ENCODE results near the gene OXT. TPM values are rescaled to one million over a fixed set of nuclear protein-coding genes. Genes with fewer than 3 reads are reported as not detected.
A peak's percentile ranks its signal among the peaks of the same experiment; 100 is the strongest.
"Not testable (repeated sequence)": the region's sequence is repeated elsewhere in the genome, so short reads cannot be mapped to it uniquely, and the experiment has no call there.

The OXT gene
- total and polyA plus RNA-seq, 4 donors, result 0.32 to 0.33 TPM; not detected in 2

DNA sequence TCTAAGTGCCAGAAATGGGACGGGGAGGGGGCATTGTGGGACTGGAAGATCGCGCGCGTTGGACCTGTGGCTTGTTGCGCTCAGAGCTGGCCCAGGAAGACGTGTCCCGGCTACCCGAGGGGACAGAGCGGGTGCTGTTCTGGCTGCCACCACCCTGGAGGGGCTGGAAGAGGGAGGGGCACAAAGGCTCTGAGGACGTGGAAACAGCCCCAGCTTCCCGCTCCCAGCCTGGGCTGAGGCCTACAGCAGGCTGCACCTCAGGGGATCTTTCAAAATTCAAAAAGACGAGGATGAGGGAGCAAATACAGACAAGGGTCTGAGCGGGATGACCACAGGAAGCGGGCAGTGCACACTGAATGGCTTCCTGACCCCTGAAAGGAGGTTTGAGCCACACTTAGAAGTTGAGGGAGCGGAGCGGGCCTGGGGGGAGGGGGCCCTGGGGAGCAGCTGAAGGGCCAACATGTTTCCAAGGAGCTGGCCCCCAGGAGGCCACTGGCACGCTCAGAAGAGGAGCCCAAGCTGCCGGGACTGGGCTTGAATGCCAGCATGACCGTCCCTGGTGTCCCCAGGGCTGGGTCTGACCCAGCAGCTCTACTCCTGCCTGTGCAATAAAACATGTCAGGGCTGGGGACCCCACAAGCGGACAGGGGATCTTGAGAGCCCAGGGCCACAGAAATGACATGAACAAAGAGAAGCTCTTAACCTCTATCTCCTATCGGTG is 1.3 kb downstream of the OXT start:
- 59% methylated on average over 22 of the region's 22 CpGs for WGBS (ENCODE audit: insufficient coverage)
- Histone ChIP-seq H3K9me3 (ENCODE audit: control insufficient read depth, insufficient read depth, low read length) (no peaks in the 10 kb centered on the region), H3K4me3 (ENCODE audit: low read depth, low read length) (no peak overlapping the region), H3K27me3 (ENCODE audit: control insufficient read depth, insufficient read depth, low read length) (peaks cover 25% of the 10 kb centered on the region), H3K36me3 (ENCODE audit: control insufficient read depth, insufficient read depth, low read length) (no peaks in the 10 kb centered on the region), H3K27ac (ENCODE audit: low read depth, low read length) (no peak overlapping the region), H3K4me1 (ENCODE audit: control insufficient read depth, insufficient read depth, low read length) (peaks cover 7% of the 10 kb centered on the region)
- DNase-seq (ENCODE audit: low read depth in 4 of 6, low spot score in 6 of 6), result no peak

DNA sequence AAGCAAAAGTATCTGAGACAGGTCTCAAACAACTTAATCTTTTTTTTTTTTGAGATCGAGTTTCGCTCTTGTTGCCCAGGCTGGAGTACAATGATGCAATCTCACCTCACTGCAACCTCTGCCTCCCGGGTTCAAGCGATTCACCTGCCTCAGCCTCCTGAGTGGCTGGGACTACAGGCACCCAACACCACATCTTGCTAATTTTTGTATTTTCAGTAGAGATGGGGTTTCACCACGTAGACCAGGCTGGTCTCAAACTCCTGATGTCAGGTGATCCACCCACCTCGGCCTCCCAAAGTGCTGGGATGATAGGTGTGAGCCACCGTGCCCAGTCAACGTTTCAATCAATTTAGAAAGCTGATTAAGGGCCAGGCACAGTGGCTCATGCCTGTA is 1.8 kb downstream of the OXT start:
- 95% methylated on average over 7 of the region's 8 CpGs for WGBS (ENCODE audit: insufficient coverage)
- not testable (repeated sequence) for H3K4me3 ChIP-seq (ENCODE audit: low read depth, low read length); H3K4me1 ChIP-seq (ENCODE audit: control insufficient read depth, insufficient read depth, low read length); H3K9me3 ChIP-seq (ENCODE audit: control insufficient read depth, insufficient read depth, low read length); DNase-seq (ENCODE audit: low read depth in 4 of 6, low spot score in 6 of 6); H3K36me3 ChIP-seq (ENCODE audit: control insufficient read depth, insufficient read depth, low read length); H3K27ac ChIP-seq (ENCODE audit: low read depth, low read length)
- H3K27me3 ChIP-seq (ENCODE audit: control insufficient read depth, insufficient read depth, low read length), result peaks cover 25% of the 10 kb centered on the region

- Histone ChIP-seq H3K27ac (ENCODE audit: low read depth, low read length) (no peak overlapping the region), H3K9me3 (ENCODE audit: control insufficient read depth, insufficient read depth, low read length) (no peaks in the 10 kb centered on the region), H3K27me3 (ENCODE audit: control insufficient read depth, insufficient read depth, low read length) (peaks cover 25% of the 10 kb centered on the region), H3K36me3 (ENCODE audit: control insufficient read depth, insufficient read depth, low read length) (no peaks in the 10 kb centered on the region), H3K4me3 (ENCODE audit: low read depth, low read length) (no peak overlapping the region), H3K4me1 (ENCODE audit: control insufficient read depth, insufficient read depth, low read length) (peaks cover 7% of the 10 kb centered on the region)
- no peak for DNase-seq (ENCODE audit: low read depth in 4 of 6, low spot score in 6 of 6)
- WGBS (ENCODE audit: insufficient coverage), result 88% methylated on average over 6 of the region's 6 CpGs
Observed at GRCh38 chr20:3074812-3075211, 3.4 kb downstream of the OXT start.

- peaks cover 25% of the 10 kb centered on the region for H3K27me3 ChIP-seq (ENCODE audit: control insufficient read depth, insufficient read depth, low read length)
- H3K4me3 ChIP-seq (ENCODE audit: low read depth, low read length); H3K27ac ChIP-seq (ENCODE audit: low read depth, low read length); H3K36me3 ChIP-seq (ENCODE audit: control insufficient read depth, insufficient read depth, low read length); DNase-seq (ENCODE audit: low read depth in 4 of 6, low spot score in 6 of 6); H3K4me1 ChIP-seq (ENCODE audit: control insufficient read depth, insufficient read depth, low read length); H3K9me3 ChIP-seq (ENCODE audit: control insufficient read depth, insufficient read depth, low read length): not testable (repeated sequence)
- 67% methylated on average over 1 of the region's 6 CpGs for WGBS (ENCODE audit: insufficient coverage)
Observed at GRCh38 chr20:3075315-3075714, 3.9 kb downstream of the OXT start.

DNA sequence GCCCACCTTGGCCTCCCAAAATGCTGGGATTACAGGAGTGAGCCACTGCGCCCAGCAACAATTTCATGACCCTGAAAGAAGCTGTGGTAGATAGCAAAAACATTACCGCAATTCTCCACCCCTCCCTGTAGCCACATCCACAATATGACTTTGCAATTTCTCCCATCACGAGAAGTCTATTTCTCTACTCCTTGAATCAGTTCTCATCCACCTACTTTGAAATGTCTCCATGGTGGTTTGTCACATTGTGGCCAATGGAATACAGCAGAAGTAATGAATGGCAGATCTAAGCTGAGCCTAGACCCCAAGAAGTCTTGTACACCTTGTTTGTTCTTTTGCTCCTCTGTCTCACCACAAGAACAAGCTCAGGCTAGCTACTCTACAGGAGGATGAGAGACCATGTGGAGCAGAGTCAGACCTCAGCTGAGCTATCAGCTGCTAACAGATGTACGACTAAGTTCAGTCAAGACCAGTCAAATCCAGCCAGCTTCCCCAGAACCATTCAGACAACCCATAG is 6.3 kb downstream of the OXT start:
- no peak for DNase-seq (ENCODE audit: low read depth in 4 of 6, low spot score in 6 of 6)
- Histone ChIP-seq H3K27me3 (ENCODE audit: control insufficient read depth, insufficient read depth, low read length) (peaks cover 25% of the 10 kb centered on the region), H3K9me3 (ENCODE audit: control insufficient read depth, insufficient read depth, low read length) (no peaks in the 10 kb centered on the region), H3K27ac (ENCODE audit: low read depth, low read length) (no peak overlapping the region), H3K4me3 (ENCODE audit: low read depth, low read length) (no peak overlapping the region), H3K4me1 (ENCODE audit: control insufficient read depth, insufficient read depth, low read length) (peaks cover 3% of the 10 kb centered on the region), H3K36me3 (ENCODE audit: control insufficient read depth, insufficient read depth, low read length) (no peaks in the 10 kb centered on the region)
- 94% methylated on average over 2 of the region's 4 CpGs for WGBS (ENCODE audit: insufficient coverage)

- no peak overlapping the region for H3K4me3 ChIP-seq (ENCODE audit: low read depth, low read length)
- WGBS (ENCODE audit: insufficient coverage), result 91% methylated on average over 4 of the region's 6 CpGs
- no peaks in the 10 kb centered on the region for H3K36me3 ChIP-seq (ENCODE audit: control insufficient read depth, insufficient read depth, low read length)
- no peak for DNase-seq (ENCODE audit: low read depth in 4 of 6, low spot score in 6 of 6)
- H3K27me3 ChIP-seq (ENCODE audit: control insufficient read depth, insufficient read depth, low read length), result peaks cover 34% of the 10 kb centered on the region
- H3K27ac ChIP-seq (ENCODE audit: low read depth, low read length), result no peak overlapping the region
- no peaks in the 10 kb centered on the region for H3K9me3 ChIP-seq (ENCODE audit: control insufficient read depth, insufficient read depth, low read length)
- peaks cover 8% of the 10 kb centered on the region for H3K4me1 ChIP-seq (ENCODE audit: control insufficient read depth, insufficient read depth, low read length)
Observed at GRCh38 chr20:3080939-3081388, 9.5 kb downstream of the OXT start.

DNA sequence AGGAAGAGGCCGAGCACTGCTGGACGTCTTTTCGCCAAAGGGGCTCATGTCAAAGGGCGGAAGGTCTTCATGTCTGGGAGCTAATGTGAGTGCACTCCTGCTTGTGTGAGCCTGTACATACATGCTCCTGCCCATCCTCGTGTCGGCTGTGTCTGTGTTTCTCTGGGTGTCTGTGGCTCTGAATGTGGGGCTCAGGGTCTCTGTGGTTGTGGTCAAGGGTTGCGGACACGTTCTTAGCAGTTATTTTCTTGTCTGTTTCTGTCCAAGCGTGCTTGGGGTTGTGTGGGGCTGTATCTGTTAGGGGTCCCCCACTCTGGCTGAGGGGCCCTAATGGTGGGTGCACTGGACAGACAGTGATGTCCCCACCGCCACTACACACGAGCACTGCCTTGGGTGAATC is 10.2 kb downstream of the OXT start:
- H3K27me3 ChIP-seq (ENCODE audit: control insufficient read depth, insufficient read depth, low read length), result peaks cover 34% of the 10 kb centered on the region
- H3K36me3 ChIP-seq (ENCODE audit: control insufficient read depth, insufficient read depth, low read length), result no peaks in the 10 kb centered on the region
- no peak for DNase-seq (ENCODE audit: low read depth in 4 of 6, low spot score in 6 of 6)
- H3K4me1 ChIP-seq (ENCODE audit: control insufficient read depth, insufficient read depth, low read length), result peaks cover 8% of the 10 kb centered on the region
- H3K4me3 ChIP-seq (ENCODE audit: low read depth, low read length), result no peak overlapping the region
- no peaks in the 10 kb centered on the region for H3K9me3 ChIP-seq (ENCODE audit: control insufficient read depth, insufficient read depth, low read length)
- H3K27ac ChIP-seq (ENCODE audit: low read depth, low read length), result no peak overlapping the region
- 92% methylated on average over 9 of the region's 11 CpGs for WGBS (ENCODE audit: insufficient coverage)

DNA sequence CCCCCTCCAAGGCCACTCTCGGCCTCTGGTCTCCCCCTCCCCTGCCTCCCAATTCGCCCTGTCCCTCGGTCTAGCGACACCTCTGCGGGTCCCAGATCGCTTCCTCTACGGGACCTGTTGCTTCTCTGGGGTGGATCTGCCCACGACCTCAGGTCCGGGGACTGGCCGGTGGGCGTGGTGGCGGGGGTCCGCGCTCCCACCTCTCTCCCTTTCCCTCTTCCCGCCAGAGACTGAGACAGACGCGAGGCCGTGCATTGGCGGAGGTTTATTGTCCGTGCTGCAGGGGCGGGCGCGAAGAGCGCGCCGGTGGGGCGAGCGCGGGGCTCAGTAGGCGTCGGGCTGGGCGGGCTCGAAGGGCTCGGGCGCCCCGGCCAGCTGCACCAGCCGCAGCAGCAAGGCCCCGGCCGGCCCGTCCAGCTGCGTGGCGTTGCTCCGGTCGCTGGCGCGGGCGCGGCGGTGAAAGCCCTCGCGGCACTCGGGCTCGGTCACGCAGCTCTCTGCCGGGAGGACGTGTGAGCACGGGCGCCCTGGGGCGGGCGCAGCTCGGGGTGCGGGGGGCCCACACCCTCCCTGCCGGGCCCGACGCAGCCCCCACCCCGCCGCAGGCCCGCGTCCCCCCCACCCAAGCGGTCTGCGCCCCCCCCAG is 11.0 kb downstream of the OXT start:
- H3K4me3 ChIP-seq (ENCODE audit: low read depth, low read length), result no peak overlapping the region
- WGBS (ENCODE audit: insufficient coverage), result 3% methylated on average over 62 of the region's 71 CpGs
- peak in 2 of 6 donors; percentile 10 to 16 for DNase-seq (ENCODE audit: low read depth in 4 of 6, low spot score in 6 of 6)
- peaks cover 8% of the 10 kb centered on the region for H3K4me1 ChIP-seq (ENCODE audit: control insufficient read depth, insufficient read depth, low read length)
- peaks cover 34% of the 10 kb centered on the region for H3K27me3 ChIP-seq (ENCODE audit: control insufficient read depth, insufficient read depth, low read length)
- no peaks in the 10 kb centered on the region for H3K9me3 ChIP-seq (ENCODE audit: control insufficient read depth, insufficient read depth, low read length)
- H3K36me3 ChIP-seq (ENCODE audit: control insufficient read depth, insufficient read depth, low read length), result no peaks in the 10 kb centered on the region
- H3K27ac ChIP-seq (ENCODE audit: low read depth, low read length), result no peak overlapping the region

- Histone ChIP-seq H3K9me3 (ENCODE audit: control insufficient read depth, insufficient read depth, low read length) (no peaks in the 10 kb centered on the region), H3K4me1 (ENCODE audit: control insufficient read depth, insufficient read depth, low read length) (peaks cover 8% of the 10 kb centered on the region), H3K36me3 (ENCODE audit: control insufficient read depth, insufficient read depth, low read length) (no peaks in the 10 kb centered on the region), H3K27ac (ENCODE audit: low read depth, low read length) (no peak overlapping the region), H3K27me3 (ENCODE audit: control insufficient read depth, insufficient read depth, low read length) (peaks cover 34% of the 10 kb centered on the region), H3K4me3 (ENCODE audit: low read depth, low read length) (no peak overlapping the region)
- WGBS (ENCODE audit: insufficient coverage), result 13% methylated on average over 76 of the region's 76 CpGs
- DNase-seq (ENCODE audit: low read depth in 4 of 6, low spot score in 6 of 6), result no peak
Observed at GRCh38 chr20:3082955-3083952, 11.8 kb downstream of the OXT start.
